NCI-H2081 (cell line): ENCODE data around the gene NOL4L.
A peak's percentile ranks its signal among the peaks of the same experiment; 100 is the strongest.
"Not testable (repeated sequence)": the region's sequence is repeated elsewhere in the genome, so short reads cannot be mapped to it uniquely, and the experiment has no call there.

Experiments
- DNase-seq, 2 experiments: peaks; one replicate each; lab custom pipeline; 2025; lab: John Stamatoyannopoulos, UW

NOL4L gene

DNA sequence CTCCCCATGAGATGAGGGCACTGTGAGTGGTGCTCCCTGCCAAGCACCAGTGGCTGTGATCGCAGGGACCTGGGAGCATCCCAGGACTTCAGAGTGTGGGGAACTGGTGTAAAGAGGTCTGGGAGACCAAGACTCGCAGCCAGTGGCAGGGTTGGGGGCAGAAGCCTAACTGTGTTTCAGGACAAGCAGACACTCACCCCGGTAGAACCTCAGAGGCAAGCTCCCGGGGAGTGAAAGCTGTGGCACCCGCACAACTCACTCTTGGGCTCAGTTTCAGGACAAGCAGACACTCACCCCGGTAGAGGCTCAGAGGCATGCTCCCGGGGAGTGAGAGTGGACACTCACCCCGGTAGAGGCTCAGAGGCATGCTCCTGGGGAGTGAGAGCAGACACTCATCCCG, 114.2 kb downstream of the NOL4L start:
- no peak for DNase-seq

GRCh38 chr20:32470025-32470861, 114.9 kb downstream of the NOL4L start:
- no peak for DNase-seq

DNA sequence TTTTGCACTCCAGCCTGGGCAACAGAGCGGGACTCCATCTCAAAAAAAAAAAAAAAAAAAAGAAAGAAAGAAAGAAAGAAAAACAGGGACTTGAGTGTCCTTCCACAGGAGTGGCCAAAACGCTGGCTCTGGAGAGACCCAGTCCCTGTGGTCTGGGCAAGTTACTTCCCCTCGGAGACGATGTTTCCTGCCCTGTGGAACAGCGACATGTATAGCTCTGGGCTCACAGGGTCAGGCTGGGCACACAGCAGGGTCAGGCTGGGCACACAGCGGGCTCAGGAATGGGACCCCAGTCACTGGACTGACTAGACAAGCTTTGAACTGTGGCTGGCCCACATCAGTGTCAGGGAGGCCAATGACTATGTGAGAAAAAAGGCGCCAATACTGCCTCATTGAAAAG, 116.3 kb downstream of the NOL4L start:
- DNase-seq, result no peak

- DNase-seq, result no peak
Observed at GRCh38 chr20:32468313-32468640, 116.9 kb downstream of the NOL4L start.

GRCh38 chr20:32467506-32468312, 117.4 kb downstream of the NOL4L start:
- no peak for DNase-seq

DNA sequence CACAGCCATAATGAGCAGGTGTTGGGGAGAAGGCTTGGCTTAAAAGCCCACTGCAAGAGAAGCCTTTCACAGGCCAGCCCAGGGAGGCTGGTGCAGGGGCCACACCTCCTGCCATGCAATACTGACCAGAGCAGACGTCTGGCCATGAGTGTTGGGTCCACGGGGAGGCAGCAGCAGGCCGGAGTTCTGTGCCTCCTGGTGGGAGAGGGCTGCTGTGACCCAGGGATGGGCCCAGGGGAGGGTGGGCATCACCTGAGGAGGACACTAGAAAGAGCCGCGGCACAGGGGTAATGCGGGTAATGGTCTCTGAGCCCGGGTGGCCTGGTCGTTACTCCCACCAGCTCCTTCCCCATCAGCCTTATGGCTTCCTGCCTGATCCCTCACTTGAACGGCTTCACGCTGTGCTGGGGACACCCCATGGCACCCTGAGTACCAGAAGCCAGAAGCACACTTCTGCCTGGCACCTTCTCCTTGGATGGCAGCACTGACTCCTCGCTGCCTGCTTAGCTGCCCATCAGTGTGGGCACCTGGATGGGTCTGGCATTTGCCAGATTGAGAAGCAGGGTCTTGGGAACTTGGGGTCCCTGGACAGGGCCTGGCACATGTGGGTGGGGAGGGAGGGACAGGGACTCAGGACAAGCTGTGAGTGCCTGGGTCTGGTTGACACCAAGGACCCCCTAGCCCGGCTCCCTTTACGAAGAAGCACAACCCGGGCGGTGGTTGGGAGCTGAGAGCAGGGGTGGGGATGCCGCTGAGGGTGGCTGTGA, 118.2 kb downstream of the NOL4L start:
- DNase-seq, result no peak

- not testable (repeated sequence) for DNase-seq
Observed at GRCh38 chr20:32465901-32466675, 119.0 kb downstream of the NOL4L start.

- no peak for DNase-seq
Observed at GRCh38 chr20:32465092-32465900, 119.8 kb downstream of the NOL4L start.

GRCh38 chr20:32464401-32465091, 120.6 kb downstream of the NOL4L start:
- no peak for DNase-seq

DNA sequence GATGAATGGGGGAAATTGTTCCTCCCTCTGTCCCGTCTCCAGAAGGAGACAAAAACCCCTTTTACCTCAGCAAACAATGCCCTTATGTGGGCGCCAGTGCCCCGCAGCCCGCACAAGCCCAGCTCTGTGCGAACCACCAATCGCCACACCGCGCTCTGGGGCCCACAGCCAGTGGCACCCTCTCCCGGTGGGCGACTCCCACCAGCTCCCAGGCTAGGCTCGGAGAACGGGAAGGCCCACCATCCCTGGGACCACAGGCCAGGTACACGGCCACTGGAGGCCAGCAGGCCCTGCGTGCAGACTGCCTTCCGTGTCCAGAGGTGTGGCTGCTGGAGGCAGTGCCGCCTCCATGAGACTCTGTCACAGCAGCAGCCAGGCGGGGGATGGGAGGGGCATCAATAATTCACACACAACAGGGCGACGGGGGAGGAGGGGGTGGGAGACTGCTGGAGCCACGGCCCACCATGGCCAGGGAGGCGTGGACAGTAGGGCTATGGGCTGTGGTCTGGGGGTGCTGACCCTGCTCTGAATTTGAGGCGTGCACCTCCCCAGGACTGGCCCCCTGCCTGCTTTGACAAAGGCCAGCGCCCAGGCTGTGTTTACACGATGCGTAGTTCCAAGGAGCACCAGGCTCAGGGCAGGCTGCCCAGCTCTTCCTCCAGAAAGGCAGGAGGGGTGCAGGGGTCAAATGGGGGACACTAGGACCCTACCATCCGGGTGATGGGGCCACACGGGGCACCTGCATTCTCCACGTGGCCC, 121.3 kb downstream of the NOL4L start:
- DNase-seq, result no peak

GRCh38 chr20:32462900-32463641, 122.1 kb downstream of the NOL4L start:
- DNase-seq, result no peak

GRCh38 chr20:32461836-32462600, 123.1 kb downstream of the NOL4L start:
- DNase-seq, result no peak

- no peak for DNase-seq
Observed at GRCh38 chr20:32460683-32461320, 124.3 kb downstream of the NOL4L start.

DNA sequence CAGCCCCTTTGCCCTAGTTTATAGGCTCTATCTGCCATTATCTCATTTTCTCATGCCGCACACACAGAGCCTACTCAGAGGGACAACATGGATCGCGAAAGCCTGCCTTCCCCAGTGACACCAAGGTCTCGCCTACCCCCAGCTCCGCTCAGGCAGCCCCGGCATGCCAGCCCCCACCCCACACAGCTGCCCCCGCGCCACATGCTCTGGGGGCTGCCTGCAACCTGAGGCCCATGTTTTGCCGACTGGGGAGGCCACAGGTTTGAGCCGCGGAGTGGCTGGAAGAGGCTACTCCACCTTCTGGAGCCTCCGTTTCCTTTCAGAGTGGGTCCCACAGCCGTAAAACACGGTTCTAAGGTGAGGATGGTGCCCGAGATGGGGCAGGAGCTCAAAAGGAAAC, 124.9 kb downstream of the NOL4L start:
- DNase-seq, result no peak

DNA sequence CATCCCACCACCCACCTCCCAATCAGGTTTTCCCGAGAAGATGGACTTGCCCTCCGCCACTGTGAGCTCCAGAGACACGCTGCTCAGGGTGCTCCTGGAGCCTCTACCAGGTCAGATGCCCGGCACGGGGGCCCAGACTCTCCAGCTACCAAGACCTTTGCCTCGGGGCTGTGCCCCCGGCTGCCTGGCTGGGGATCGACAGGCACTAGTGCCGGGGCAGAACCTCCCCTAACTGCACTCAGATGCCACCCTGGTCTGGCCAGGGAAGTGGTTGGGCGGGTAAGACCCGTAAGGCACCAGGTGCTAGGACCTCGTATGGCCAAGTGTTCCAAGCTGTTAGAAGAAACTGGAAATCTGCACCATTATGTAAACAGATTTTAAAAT, 126.3 kb downstream of the NOL4L start:
- DNase-seq, result no peak

DNA sequence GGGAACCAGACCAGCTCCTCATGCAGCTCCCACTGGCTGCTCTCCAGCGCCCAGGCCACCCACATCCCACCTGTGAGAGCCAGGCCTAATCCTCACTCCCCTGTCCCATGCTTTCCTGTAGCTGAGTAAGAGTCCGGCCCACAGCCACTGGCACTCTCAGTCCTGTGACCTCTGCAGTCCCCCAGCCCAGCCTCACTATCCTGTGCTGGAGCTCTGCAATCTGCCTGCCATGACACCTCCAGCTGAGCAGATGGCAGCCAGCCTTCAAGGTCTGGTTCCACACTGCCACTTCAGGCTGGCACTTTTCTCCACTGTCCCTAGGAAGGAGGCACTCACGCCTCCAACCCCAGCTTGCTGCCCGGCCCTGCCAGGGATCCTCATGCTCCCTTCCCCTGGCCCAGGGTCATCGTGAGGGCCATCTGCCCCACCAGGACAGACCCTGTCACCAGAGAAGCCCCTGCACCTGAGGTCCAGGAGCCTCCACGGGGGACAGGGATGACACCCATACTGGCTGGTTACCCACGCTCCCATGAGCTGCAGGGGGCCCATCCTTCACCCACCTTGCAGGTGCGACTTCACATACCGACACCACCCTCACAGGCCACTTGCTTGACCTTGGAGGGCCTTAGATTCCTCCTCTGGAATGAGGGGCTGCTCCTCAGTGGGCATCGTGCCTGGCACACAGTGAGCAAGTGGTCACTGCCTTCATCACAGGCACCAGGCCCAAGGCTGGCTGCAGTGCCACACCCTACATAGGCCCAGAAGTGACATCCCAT, 126.9 kb downstream of the NOL4L start:
- no peak for DNase-seq

DNA sequence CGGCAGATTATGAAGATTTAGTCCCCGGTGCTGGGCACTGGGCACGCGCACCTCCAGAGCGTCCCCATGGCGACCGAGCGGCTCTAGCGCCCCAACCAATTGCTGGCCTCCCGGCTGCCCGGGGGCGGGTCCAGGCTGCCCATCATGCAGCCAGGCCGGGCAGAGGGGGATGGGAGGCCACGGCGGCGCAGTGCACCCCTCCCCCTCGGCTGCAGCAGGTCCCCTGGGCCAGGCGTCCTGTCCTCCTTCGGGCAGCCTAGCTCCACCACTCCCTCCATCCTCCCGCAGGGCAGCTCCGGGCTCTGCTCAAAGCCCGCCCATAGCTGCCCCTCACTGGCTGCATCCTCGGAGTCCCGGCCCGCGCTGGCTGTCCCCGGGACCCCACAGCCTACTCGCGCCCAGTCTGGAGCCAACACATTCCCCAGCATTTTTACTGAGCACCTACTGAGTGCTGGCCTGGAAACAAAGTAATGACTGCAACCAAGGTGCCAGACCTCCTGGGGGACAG, 127.6 kb downstream of the NOL4L start:
- DNase-seq, result peak; percentile 47 to 69
